Measurements from ENCODE around the gene BRD3OS. TPM values are rescaled to one million over a fixed set of nuclear protein-coding genes. Genes with fewer than 3 reads are reported as not detected.

Gene BRD3OS
- total and polyA plus RNA-seq, 2 donors (not counting 3 experiments of a cell fraction or from before 2014, with no cell fraction given): 11.9 to 15.4 TPM

DNA sequence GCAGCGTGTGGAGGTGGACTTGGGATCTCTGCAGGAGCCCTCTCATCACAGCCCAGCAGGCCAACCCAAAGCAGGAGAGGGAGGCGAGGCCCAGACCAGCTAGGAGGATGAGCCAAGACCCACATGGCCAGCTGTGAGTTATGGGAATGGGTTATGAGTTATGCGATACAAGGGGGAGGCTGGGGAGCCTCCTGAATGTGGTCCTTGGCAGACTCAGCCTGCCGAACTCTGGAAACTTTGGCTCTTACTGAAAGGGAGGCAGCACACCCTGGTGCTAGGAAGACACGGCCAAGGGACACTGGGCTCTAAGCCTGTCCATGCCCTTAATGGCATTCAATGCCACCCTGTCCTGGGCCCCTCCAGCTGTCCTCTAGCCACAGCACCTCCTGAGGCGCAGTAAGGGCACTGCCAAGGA lies 25.4 kb upstream of the BRD3OS start:
- ChIA-PET POLR2A (no interaction called here), CTCF (interaction anchor here (1.1 kb wide), 1 partner anchor 23 kb away, joined by 3 read pairs; no protein-coding TSS in a partner anchor)
- Histone ChIP-seq H3K9ac (replicated peaks; ENCODE audit: extremely low read depth, insufficient read depth, low read length) (no peak overlapping the region), H3K36me3 (ENCODE audit: control insufficient read depth in 2 of 2, extremely low read depth in 1 of 2, insufficient read depth in 2 of 2, low read length in 2 of 2) (no peaks in the 10 kb centered on the region), H3K27ac (ENCODE audit: insufficient read depth, low read depth, low read length) (no peak overlapping the region), H3K4me3 (replicated peaks in 1 of 3; ENCODE audit: insufficient read depth in 1 of 3, low read depth in 1 of 3, low read length in 3 of 3) (no peak overlapping the region), H3K9me1 (replicated peaks; ENCODE audit: control insufficient read depth, extremely low read depth, insufficient read depth, low read length) (no peaks in the 10 kb centered on the region), H3K27me3 (ENCODE audit: control insufficient read depth in 2 of 2, insufficient read depth in 2 of 2, low read length in 2 of 2) (no peaks in the 10 kb centered on the region), H2AFZ (ENCODE audit: low read depth, low read length) (no peak overlapping the region), H4K20me1 (replicated peaks; ENCODE audit: control insufficient read depth, extremely low read depth, insufficient read depth, low read length) (no peaks in the 10 kb centered on the region), H3K4me1 (ENCODE audit: control insufficient read depth, extremely low read depth, insufficient read depth, low read length) (no peaks in the 10 kb centered on the region), H3K9me3 (replicated peaks; ENCODE audit: control insufficient read depth, insufficient read depth, low read length) (no peaks in the 10 kb centered on the region), H3K79me2 (ENCODE audit: control insufficient read depth, insufficient read depth, low read length) (no peaks in the 10 kb centered on the region), H3K4me2 (ENCODE audit: insufficient read depth, low read length) (no peak overlapping the region)
- FAIRE-seq (no peak), DNase-seq (ENCODE audit: low read depth, low spot score) (no peak)
- dilution Hi-C loops (cut with MboI; ENCODE audit: extremely low pct_ligation_motif_present, low sequenced_read_pairs) (no loop called here), intact Hi-C loops (cut with micrococcal nuclease) (no loop called here)
- TF ChIP-seq, protein P1, sequence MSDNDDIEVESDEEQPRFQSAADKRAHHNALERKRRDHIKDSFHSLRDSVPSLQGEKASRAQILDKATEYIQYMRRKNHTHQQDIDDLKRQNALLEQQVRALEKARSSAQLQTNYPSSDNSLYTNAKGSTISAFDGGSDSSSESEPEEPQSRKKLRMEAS (IDR thresholded peaks at IDR 0.05; ENCODE audit: insufficient read depth, insufficient read length): no peak
- TF ChIP-seq GATA2 (IDR thresholded peaks at IDR 0.05; ENCODE audit: insufficient read depth, insufficient read length, low read depth, low read length): no peak
- no peak for TF ChIP-seq JUN (IDR thresholded peaks at IDR 0.05; ENCODE audit: borderline replicate concordance, insufficient read depth, insufficient read length, low read depth)
- no peak for TF ChIP-seq POLR2A (IDR thresholded peaks at IDR 0.05; ENCODE audit: low read depth, low read length)
- TF ChIP-seq FOS (IDR thresholded peaks at IDR 0.05; ENCODE audit: borderline replicate concordance, insufficient read depth, low read length): no peak
- TF ChIP-seq, protein P2, sequence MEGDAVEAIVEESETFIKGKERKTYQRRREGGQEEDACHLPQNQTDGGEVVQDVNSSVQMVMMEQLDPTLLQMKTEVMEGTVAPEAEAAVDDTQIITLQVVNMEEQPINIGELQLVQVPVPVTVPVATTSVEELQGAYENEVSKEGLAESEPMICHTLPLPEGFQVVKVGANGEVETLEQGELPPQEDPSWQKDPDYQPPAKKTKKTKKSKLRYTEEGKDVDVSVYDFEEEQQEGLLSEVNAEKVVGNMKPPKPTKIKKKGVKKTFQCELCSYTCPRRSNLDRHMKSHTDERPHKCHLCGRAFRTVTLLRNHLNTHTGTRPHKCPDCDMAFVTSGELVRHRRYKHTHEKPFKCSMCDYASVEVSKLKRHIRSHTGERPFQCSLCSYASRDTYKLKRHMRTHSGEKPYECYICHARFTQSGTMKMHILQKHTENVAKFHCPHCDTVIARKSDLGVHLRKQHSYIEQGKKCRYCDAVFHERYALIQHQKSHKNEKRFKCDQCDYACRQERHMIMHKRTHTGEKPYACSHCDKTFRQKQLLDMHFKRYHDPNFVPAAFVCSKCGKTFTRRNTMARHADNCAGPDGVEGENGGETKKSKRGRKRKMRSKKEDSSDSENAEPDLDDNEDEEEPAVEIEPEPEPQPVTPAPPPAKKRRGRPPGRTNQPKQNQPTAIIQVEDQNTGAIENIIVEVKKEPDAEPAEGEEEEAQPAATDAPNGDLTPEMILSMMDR (IDR thresholded peaks at IDR 0.05; ENCODE audit: extremely low read depth in 1 of 2, insufficient read depth in 1 of 2, low read depth in 1 of 2, low read length in 2 of 2): no peak
- no peak for TF ChIP-seq POLR2AphosphoS5 (IDR thresholded peaks at IDR 0.05; ENCODE audit: insufficient read depth, low read depth, low read length)
- no peak for TF ChIP-seq EZH2 (IDR thresholded peaks at IDR 0.05; ENCODE audit: borderline replicate concordance, low read depth, low read length, severe bottlenecking)
- no peak for TF ChIP-seq MYC (IDR thresholded peaks at IDR 0.05; ENCODE audit: low read depth, low read length)
- no TSS peak for BruUV-seq (replicated peaks)
